Rectal smooth muscle tissue (tissue), 1 donor: ENCODE results near the gene OR5AC2.
A peak's percentile ranks its signal among the peaks of the same experiment; 100 is the strongest.

Source experiments
- H3K27ac ChIP-seq: one replicate; pipeline ENCODE4 v1.7.0; 2013; ENCODE audit warnings: low read depth, low read length, inconsistent platforms
- H3K27me3 ChIP-seq: one replicate; pipeline ENCODE4 v1.7.0; 2013; ENCODE audit warnings: low read length; ENCODE audit not compliant: control insufficient read depth, insufficient read depth
- H3K36me3 ChIP-seq: one replicate; pipeline ENCODE4 v1.7.0; 2013; ENCODE audit warnings: low read length; ENCODE audit not compliant: control insufficient read depth, insufficient read depth
- H3K4me1 ChIP-seq: one replicate; pipeline ENCODE4 v1.7.0; 2013; ENCODE audit warnings: low read length; ENCODE audit not compliant: control insufficient read depth, insufficient read depth
- H3K4me3 ChIP-seq: one replicate; pipeline ENCODE4 v1.7.0; 2013; ENCODE audit warnings: low read length
- H3K9ac ChIP-seq: one replicate; pipeline ENCODE4 v1.7.0; 2013; ENCODE audit warnings: low read length

OR5AC2 gene, protein sequence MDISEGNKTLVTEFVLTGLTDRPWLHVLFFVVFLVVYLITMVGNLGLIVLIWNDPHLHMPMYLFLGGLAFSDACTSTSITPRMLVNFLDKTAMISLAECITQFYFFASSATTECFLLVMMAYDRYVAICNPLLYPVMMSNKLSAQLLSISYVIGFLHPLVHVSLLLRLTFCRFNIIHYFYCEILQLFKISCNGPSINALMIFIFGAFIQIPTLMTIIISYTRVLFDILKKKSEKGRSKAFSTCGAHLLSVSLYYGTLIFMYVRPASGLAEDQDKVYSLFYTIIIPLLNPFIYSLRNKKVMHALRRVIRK

DNA sequence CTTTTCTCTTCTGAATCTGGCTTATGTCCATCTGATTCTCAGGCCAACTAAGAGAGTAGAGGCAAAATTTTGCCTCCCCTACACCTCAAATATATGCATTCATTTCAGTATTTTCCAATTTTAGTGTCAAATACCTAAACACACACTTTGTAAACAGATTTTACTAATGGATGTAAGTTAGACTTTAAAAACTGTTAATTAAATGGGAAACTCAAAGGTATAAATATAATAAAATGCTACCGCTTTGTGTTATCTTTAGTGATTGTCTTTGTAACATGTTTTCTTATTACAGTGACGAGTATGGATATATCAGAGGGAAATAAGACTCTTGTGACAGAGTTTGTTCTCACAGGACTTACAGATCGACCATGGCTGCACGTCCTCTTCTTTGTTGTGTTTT is at the start of gene OR5AC2:
OR5AC2 (plus strand) TSS at position 301 of the 400 bp plus-strand sequence; CDS start at position 301, 0 bp downstream.
- Histone ChIP-seq H3K4me3 (no peak within 1 kb of the TSS), H3K27me3 (no peaks in the 10 kb centered on the region), H3K4me1 (no peaks in the 10 kb centered on the region)

DNA sequence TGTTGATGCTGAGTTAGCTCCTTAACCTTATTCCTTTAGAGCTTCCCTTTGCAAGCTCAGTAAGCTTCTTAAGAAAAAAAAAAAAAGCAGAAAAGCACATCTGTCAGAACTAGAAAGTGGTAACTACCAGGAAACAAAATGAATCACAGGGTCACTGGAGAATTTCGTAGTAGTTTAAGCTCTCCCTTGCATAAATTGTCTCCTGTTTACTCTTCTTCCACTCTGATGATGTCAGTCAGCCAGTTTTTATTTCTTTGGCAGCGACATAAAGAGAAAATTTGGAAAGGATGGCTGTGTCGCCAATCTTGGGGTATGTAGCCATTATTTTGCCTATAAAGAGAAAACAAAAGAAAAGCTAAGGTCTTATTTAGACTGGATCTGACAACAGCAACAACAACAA is 48.7 kb upstream of the OR5AC2 start:
- Histone ChIP-seq H3K4me1 (no peaks in the 10 kb centered on the region), H3K4me3 (no peak overlapping the region), H3K9ac (no peak overlapping the region), H3K36me3 (no peaks in the 10 kb centered on the region), H3K27me3 (no peaks in the 10 kb centered on the region), H3K27ac (no peak overlapping the region)

More for the DNA sequence above, at the start of gene OR5AC2:
- no peak within 1 kb of the TSS for H3K9ac ChIP-seq
- no peaks in the 10 kb centered on the region for H3K36me3 ChIP-seq
- H3K27ac ChIP-seq: no peak within 1 kb of the TSS

DNA sequence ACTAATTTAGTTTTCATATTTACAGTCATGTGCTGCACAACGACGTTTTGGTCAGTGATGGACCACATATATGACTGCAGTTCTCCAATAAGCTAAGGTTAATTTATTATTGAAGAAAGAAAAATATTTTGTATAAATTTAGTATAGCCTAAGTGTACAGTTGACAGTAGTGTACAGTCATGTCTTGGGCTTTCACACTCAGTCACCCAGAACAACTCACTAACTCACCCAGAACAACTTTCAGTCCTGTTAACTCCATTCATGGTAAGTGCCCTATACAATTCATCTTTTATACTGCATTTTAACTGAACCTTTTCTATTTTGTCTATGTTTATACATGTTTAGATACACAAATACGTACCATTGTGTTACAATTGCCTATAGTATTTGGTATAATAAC is 48.1 kb upstream of the OR5AC2 start:
- Histone ChIP-seq H3K4me3 (no peak overlapping the region), H3K9ac (no peak overlapping the region), H3K4me1 (no peaks in the 10 kb centered on the region)

DNA sequence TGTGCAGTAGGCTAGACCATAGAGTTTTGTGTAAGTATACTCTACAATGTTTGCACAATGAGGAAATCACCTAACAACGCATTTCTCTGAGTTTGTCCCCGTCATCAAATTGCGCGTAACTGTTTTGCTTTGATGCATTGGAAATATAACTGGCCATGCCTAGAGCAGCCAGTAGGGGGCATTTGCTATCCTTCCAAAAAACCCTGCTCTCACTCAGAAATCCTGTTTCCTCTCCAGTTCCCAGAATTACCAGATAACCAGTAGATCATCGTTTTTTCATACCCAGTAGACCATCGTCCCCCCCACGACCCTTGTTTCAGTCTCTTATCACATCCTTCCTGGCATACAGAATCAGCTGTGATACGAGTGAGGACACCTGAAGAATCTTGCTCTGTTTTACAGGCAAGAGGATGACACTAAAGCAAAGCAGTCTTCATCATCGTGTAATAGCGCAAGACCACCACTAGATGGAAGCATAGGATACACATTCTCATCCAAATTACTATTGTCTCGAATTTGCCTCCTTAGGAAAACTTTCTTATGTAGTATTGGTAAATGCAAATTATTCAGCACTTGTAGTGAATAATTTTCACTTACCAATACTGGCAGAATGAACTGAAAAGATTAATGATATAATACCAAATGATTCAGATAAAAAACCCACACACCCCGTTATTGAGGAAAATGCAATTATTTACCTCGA is 47.5 kb upstream of the OR5AC2 start:
- Histone ChIP-seq H3K27me3 (no peaks in the 10 kb centered on the region), H3K27ac (no peak overlapping the region), H3K4me3 (peak overlapping the region; percentile 63), H3K36me3 (no peaks in the 10 kb centered on the region), H3K4me1 (no peaks in the 10 kb centered on the region), H3K9ac (no peak overlapping the region)

More for the DNA sequence above, 48.1 kb upstream of the OR5AC2 start:
- Histone ChIP-seq H3K27me3 (no peaks in the 10 kb centered on the region), H3K27ac (no peak overlapping the region), H3K36me3 (no peaks in the 10 kb centered on the region)

DNA sequence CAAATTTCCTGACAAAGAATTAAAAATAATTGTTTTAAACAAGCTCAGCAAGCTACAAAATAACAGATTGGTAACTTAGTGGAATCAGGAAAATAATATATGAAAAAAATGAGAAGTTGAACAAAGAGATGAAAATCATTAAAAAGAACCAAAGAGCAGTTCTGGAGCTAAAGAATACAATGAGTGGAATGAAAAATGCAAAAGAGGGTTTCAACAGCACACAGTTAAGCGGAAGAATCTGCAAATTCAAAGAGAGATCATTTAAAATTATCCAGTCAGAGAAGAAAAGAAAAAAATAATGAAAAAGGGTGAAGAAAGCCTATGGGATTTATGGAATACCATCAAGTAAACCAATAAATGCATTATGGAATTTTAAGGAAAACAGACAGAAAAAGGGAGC is 45.6 kb upstream of the OR5AC2 start:
- no peaks in the 10 kb centered on the region for H3K4me1 ChIP-seq

DNA sequence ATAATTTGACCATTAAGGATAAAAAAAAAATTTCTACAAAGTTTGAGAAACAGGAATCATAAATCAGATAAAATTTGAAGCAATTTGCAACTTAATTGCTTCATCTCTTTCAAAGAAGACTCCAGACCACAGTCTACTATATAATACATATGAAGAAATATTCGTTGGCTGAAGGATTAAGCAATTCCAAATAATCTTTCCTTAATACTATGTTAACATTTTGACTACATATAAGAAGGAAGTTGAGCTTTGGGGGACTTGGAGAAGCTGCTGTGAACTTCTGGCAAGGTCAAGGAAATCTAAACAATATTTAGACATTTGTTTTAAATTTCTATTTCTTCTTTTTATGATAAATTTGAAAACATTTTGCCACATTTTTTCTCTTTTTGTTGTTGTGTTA is 38.4 kb upstream of the OR5AC2 start:
- no peaks in the 10 kb centered on the region for H3K27me3 ChIP-seq
- H3K36me3 ChIP-seq: no peaks in the 10 kb centered on the region
- no peak overlapping the region for H3K4me3 ChIP-seq
- H3K27ac ChIP-seq: no peak overlapping the region
- no peaks in the 10 kb centered on the region for H3K4me1 ChIP-seq
- no peak overlapping the region for H3K9ac ChIP-seq

More for the DNA sequence above, 45.6 kb upstream of the OR5AC2 start:
- Histone ChIP-seq H3K27me3 (no peaks in the 10 kb centered on the region), H3K9ac (no peak overlapping the region), H3K36me3 (no peaks in the 10 kb centered on the region), H3K27ac (no peak overlapping the region), H3K4me3 (no peak overlapping the region)

DNA sequence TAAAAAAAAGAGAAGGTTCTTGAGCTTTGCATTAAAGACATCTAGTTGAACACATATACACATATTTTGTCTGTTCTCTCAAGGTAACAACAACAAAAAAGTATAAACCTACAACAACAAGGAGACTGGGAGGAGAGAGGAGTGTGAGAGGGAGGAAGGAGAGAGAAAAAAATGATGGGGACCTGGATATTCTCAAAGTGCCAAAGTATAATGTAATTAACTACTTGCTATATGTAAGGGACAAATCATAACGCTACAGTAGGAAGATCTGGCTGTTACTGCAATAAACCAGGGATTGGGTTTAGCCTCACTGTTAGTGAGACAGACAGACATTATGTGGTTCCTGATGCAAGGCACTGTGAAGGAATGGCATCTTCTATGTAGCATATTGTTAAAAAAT is 37.7 kb upstream of the OR5AC2 start:
- H3K36me3 ChIP-seq: no peaks in the 10 kb centered on the region
- no peaks in the 10 kb centered on the region for H3K4me1 ChIP-seq
- H3K27ac ChIP-seq: no peak overlapping the region
- no peak overlapping the region for H3K9ac ChIP-seq
- no peak overlapping the region for H3K4me3 ChIP-seq
- H3K27me3 ChIP-seq: no peaks in the 10 kb centered on the region

DNA sequence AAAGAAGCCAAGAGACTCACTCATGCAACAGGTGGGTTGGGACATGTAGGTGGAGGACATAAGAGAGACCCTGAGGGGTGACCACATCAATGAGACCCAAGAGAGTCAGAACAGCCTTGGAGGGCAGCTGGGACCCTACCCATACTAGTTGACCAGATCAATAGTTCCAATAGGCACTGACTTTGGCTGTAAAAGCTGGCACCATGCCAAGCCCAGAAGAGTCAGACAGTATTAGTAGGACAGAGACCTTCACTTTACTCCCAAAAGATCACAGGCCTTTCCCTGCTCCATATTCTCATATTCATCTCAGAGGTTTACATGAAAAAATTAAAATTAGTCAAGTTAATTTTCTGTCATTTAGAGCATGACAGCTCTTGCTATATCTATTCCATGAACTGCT is 30.9 kb upstream of the OR5AC2 start:
- Histone ChIP-seq H3K4me1 (no peaks in the 10 kb centered on the region), H3K36me3 (no peaks in the 10 kb centered on the region), H3K27ac (no peak overlapping the region), H3K9ac (no peak overlapping the region), H3K4me3 (no peak overlapping the region), H3K27me3 (no peaks in the 10 kb centered on the region)

DNA sequence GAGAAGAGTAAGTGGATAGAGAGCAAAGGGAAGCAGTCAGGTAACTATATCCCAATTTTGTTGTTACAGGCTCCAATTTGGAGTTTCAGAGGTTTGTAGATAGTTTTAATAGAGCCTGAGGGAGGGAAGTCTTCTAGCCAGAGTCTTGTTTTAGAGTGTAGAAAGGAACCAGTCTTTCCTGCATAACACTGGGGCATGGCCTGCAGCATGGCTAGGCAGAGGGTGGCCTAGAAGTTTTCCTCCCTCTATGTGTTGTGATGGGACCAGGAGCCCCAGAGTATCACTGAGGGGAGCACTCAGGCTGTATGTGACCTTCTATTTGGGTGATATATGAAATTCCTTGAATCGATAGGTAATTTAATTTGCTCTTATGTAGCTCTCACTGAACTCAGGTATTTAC is 29.3 kb upstream of the OR5AC2 start:
- no peaks in the 10 kb centered on the region for H3K4me1 ChIP-seq
- H3K36me3 ChIP-seq: no peaks in the 10 kb centered on the region
- H3K27ac ChIP-seq: no peak overlapping the region
- no peak overlapping the region for H3K9ac ChIP-seq
- H3K27me3 ChIP-seq: no peaks in the 10 kb centered on the region
- H3K4me3 ChIP-seq: no peak overlapping the region

DNA sequence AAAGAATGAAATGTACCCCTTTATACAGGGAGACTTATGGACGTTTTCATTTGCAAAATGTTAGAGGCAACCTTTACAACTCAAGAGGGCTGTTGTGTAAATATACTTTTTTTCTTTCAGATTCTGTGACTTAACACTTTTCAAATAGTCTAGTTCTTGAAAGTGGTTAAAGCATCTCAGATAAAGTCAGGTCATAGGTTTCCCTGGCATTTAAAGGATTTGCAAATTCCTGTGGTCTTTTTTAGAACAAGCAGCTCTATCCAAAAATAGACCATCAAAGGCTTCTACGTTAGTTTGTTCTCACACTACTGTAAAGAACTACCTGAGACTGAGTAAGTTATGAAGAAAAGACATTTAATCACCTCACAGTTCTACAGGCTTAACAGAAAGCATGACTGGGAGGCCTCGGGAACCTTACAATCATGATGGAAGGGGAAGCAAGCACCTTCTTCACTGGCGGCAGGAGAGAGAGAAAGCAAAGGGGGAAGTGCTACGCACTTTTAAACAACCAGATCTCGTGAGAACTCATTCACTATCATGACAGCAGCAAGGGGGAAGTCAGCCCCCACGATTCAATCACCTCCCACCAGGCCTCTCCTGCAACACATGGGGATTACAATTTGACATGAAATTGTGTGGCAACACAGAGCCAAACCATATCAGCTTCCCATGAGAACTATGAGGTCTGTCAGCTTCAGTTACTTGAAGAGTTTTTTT is 28.6 kb upstream of the OR5AC2 start:
- no peak overlapping the region for H3K27ac ChIP-seq
- H3K4me3 ChIP-seq: no peak overlapping the region
- no peaks in the 10 kb centered on the region for H3K4me1 ChIP-seq
- H3K27me3 ChIP-seq: no peaks in the 10 kb centered on the region
- H3K9ac ChIP-seq: no peak overlapping the region
- H3K36me3 ChIP-seq: no peaks in the 10 kb centered on the region

DNA sequence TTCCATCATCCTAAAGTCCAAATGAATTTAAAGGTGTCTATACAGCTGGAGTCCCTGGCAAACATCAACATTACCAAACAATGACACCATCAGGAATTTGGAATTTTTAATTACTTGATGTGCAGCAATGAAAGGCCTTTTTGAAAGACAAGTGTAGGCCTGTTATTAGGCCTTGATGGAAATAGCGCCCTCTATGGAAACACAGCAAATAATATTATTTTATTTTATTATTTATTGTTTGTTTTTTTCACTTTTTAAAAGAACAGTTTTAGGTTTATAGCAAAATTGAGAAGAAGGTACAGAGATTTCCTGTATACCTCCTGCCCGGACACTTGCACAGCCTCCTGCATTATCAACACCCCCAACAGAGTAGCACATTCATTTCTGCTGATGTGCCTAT is 18.1 kb upstream of the OR5AC2 start:
- Histone ChIP-seq H3K4me3 (no peak overlapping the region), H3K27ac (no peak overlapping the region), H3K27me3 (no peaks in the 10 kb centered on the region), H3K9ac (no peak overlapping the region), H3K4me1 (no peaks in the 10 kb centered on the region), H3K36me3 (no peaks in the 10 kb centered on the region)

DNA sequence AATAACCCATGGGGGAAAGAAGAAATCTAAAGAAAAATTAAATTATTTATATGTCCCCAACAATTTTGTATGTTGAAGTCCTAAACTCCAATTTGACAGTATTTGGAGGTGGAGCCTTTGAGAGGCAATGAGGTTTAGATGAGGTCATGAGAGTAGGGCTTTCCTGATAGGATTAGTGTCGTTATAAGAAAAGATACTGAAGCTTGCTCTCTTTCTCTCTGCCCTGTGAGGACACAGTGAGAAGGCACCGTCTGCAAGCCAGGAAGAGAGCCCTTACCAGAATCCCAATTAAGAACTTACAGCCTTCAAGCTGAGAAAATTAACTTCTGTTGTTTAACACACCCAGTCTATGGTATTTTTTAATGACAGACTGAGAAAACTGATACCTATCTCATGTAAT is 16.1 kb upstream of the OR5AC2 start:
- no peaks in the 10 kb centered on the region for H3K4me1 ChIP-seq
- no peak overlapping the region for H3K27ac ChIP-seq
- H3K9ac ChIP-seq: no peak overlapping the region
- no peaks in the 10 kb centered on the region for H3K27me3 ChIP-seq
- H3K4me3 ChIP-seq: no peak overlapping the region
- no peaks in the 10 kb centered on the region for H3K36me3 ChIP-seq
